GOT3 (cell line): ENCODE data around the gene MYH7.
"Not testable (repeated sequence)": the region's sequence is repeated elsewhere in the genome, so short reads cannot be mapped to it uniquely, and the experiment has no call there.

ENCODE experiments used
- DNase-seq: peaks from one replicate; lab custom pipeline; 2025; ENCODE audit warnings: mixed read lengths; lab: John Stamatoyannopoulos, UW

The MYH7 gene

DNA sequence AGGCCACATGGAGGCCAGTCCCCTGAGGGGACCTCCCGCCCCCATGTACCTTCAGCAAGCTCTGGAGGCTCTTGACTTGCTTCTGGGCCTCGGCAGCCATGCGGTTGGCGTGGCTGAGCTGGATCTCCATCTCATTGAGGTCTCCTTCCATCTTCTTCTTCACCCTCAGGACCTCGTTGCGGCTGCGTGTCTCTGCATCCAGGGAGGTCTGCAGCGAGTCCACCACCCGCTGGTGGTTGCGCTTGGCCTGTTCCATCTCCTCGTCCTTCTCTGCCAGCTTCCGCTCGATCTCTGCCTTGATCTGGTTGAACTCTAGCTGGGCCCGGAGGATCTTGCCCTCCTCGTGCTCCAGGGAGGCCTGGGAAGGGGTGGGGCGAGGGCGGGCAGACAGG is 49.2 kb downstream of the MYH7 start:
- not testable (repeated sequence) for DNase-seq

DNA sequence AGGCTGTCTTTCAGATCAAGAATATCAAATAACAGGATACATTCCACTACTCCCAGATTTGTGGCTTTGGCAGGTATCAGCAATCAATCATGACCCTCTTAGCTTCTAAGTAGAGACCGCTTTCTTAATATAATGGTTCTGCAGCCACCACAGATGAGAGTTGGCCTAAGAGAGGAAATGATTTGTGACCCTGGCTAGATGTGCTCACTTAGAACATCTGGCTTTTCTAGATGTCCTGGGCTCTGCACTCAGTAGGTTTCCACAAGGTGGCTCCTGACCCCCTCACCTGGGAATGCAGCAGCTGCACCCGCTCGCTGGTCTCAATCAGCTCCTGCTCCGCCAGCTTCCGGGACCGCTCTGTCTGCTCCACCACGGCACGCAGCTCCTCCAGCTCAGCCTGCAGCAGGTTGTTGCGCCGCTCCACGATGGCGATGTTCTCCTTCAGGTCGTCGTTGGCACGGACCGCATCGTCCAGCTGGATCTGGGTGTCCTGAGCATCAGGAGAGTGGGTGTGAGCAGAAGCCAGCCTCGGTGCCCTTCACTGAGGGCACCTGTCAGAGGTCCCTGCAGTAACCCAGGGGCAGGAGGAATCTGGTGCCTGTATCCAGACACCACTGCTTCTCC is 49.7 kb downstream of the MYH7 start:
- DNase-seq, result no peak

DNA sequence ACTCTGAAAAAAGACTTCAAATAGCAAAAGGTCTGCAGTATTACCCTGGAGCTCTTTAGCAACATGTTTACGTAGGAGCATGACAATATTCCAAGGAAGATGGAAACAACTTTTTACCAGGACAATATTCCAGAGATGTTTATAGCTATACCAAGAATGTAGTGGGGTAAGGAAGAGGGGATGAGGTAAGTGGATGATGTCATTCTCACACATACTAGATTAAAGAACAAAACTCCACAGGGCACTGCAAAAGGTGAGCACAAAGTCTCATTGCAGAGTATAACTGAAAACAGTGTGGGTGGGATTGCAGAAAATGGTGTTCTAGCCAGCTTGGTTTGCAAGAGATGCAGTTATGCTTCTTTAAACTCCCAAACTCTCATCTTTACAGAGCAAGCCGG is 50.2 kb downstream of the MYH7 start:
- DNase-seq, result no peak

DNA sequence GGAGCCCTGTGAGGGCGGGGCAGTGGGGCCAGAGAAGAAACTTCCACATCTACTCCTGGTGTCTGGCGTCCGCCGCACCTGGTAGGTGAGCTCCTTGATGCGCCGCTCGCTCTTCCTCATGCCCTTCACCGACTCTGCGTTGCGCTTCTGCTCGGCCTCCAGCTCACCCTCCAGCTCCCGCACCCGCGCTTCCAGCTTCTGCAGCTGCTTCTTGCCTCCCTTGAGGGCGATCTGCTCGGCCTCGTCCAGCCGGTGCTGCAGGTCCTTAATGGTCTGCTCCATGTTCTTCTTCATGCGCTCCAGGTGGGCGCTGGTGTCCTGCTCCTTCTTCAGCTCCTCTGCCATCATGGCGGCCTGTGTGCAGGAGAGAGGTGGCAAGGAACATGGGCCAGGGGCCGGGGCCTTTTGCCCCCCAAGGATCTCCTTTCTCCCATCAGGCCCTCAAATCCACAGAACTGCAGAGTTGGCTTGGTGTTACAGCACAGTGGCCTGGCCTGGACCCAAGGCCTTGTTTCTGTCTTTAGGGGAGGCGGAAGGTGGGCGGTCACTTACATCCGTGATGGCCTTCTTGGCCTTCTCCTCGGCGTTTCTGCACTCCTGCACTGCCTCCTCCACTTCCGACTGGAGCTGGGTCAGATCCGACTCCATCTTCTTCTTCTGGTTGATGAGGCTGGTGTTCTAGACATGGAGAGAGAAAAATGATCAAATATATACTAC is 50.9 kb downstream of the MYH7 start:
- DNase-seq, result no peak

DNA sequence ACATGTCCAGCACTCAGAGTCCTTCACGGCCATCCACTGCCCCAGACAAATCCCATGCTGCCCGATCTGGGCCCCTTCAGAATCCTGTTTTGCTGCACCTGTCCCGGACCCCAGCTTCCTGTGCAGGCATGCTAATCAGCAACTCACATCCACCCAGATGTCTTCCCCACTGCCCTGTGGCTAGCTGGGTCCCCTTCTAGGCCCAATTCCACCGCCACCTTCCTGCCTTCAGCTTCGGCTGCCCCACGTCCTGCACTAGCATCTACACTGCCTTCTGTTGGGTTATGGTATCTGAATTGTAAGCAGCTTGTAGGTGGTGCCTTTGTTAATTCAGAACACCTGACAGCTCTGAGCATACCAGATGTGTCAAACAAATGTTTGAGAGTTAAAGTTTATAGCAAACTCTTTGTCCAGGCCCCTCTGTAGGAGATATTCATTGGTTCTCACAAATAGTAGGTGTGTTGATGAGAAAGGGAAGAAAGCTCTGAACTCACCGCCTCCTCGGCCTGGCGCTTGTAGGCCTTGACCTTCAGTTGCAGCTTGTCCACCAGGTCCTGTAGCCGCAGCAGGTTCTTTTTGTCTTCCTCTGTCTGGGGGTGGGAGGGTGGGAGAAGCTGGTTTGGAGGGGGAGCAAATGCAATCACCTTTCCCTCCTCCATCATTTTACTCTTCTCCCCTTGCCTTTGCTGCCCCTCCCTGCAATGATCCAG is 52.6 kb downstream of the MYH7 start:
- no peak for DNase-seq

DNA sequence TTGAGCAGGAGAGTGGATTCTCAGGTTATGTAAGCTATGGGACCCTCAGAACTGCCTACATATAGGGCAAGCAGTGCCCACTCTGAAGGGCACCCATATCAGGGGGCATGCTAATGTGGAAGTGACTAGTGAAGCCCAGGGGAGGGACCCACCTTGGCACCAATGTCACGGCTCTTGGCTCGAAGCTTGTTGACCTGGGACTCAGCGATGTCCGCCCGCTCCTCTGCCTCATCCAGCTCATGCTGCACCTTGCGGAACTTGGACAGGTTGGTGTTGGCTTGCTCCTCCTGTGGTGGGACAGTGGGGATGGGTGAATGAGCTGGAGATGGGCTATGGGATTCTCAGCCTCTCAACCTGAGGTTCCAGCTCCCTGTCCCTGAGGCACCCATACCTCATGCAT is 53.2 kb downstream of the MYH7 start:
- DNase-seq, result no peak

DNA sequence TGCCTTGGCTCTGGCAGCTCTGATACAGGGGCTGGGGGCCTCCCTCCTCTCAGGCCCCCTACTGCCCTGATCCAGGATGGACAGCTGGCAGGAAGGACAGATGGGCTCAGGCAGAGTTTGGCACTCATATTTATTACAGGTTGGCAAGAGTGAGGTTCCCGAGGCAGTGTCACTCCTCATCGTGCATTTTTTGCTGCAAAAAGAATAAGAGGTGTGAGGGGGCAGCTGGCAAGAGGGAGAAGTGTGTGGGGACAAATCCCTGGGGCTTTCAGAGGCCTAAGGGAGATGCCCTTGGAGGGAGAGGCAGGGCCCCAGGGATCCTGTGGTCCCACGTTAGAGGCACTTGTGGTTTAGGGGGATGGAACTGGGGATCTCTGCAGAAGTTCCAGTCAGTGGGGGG is 53.6 kb downstream of the MYH7 start:
- DNase-seq, result no peak

DNA sequence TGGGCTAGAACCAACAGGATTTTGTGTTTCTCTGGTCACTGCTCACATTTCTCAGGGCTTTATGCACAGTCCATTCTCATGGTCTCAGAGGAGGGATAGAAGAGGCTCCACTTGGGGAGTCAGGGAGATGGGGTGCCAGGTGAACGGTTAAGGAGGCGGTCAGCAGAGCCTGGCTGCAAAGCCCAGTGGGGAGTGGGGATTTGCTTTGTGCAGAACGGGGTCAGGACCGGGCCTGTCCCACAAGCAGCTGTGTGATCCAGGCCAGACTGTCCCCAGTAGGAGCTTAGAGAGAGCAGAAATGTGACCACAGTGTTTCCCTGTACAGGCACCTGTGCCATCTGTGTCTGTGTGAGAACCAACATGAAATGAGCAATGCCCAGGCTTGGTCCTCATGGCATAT is 54.5 kb downstream of the MYH7 start:
- DNase-seq, result no peak

DNA sequence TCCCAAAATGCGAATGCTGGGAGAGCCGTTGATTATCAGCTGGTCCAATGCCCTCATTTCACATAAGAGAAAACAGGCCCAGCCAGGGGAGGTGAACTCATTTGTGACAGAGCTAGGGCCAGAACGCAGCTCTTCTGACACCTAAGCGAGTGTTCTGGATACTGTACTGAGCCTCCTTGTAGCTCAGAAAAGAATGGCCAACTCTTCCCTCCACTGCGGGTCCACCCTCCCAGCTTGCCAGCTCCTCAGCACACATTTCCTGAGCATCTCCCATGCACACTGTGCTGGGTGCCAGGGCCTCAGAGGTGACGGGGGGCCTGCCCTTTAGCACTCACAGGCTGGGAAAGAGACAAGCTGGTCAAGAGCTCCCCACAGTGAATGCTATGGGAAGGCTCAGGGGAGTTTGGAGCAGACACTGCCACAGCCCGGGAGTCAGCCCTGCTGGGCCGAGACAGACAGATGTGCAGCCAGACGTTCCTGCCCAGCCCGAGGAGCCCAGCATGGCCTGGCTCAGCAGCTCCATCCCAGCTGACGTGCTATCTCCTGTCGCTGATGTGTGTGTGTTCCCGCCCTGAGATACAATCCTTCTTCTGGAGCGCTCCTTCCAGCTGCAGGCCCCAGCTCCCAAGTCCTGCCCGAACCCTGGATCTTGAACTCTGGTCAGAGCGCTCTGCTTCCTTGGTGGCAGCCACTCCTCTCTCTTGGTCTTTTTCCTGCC is 55.1 kb downstream of the MYH7 start:
- no peak for DNase-seq

DNA sequence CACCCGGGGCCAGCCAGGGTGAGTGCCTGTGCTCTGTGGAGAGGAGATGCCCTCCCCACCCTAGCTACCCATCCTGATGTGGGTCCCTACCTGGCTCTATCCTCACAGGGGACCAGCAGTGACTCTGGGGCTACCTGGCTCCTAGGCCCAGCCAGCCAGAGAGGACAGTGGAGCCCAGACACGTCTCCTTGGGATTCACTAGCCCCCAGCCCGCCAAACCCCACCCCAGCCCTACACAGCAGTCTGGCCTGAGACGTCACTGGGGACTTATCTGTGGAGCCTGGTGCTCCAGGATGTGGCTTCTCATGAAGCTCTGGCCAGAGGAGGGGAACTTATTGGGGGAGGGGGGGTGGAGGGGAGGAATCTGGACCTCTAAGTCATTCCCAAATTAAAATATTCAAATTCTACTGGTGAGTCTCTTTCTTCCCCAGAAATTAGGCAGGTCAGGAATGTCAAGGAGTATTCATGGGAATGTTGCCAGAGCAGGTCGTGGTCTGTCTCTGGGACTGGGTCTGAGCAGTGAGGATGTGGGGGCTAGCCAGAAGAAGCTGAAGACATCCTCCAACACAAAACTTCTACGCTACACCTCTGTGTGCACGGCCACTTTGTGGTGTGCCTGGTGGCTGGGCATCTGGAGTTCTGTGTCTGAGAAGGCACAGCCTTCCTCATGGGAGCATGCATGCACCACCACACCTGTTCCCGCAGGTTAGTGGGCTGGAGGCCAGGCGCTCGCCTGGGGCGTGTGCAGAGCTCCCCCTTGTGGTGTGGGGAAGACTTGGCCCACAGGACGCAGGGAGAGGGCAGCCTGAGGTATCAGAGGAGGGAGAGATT is 55.9 kb downstream of the MYH7 start:
- no peak for DNase-seq

DNA sequence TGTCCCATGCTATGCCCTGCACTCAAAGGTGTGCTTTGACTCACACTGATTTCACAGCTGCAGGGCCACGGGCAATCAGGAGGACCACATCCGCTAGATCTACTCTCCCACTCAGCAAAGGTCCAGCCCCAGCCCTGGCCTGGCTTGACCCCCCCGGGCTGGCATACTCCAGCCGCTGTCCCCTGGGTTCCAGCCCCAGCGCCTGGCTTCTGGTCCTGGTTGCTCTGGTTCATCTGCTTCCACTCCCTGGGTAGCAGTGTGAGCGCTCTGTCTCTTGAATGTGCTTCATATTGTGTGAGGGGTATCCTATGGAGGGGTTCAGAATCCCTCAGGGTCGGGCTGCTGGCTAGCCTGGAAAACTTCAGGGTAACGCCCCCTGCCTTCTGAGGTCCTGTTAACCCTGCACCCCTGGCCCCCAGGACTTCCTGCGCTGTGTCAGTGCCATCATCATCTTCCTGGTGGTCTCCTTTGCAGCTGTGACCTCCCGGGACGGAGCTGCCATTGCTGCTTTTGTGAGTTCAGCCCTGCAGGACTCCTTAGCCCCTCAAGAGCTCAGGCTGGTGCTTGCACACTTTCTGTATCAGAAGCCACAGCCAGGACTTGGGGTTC is 56.7 kb downstream of the MYH7 start:
- DNase-seq, result no peak

DNA sequence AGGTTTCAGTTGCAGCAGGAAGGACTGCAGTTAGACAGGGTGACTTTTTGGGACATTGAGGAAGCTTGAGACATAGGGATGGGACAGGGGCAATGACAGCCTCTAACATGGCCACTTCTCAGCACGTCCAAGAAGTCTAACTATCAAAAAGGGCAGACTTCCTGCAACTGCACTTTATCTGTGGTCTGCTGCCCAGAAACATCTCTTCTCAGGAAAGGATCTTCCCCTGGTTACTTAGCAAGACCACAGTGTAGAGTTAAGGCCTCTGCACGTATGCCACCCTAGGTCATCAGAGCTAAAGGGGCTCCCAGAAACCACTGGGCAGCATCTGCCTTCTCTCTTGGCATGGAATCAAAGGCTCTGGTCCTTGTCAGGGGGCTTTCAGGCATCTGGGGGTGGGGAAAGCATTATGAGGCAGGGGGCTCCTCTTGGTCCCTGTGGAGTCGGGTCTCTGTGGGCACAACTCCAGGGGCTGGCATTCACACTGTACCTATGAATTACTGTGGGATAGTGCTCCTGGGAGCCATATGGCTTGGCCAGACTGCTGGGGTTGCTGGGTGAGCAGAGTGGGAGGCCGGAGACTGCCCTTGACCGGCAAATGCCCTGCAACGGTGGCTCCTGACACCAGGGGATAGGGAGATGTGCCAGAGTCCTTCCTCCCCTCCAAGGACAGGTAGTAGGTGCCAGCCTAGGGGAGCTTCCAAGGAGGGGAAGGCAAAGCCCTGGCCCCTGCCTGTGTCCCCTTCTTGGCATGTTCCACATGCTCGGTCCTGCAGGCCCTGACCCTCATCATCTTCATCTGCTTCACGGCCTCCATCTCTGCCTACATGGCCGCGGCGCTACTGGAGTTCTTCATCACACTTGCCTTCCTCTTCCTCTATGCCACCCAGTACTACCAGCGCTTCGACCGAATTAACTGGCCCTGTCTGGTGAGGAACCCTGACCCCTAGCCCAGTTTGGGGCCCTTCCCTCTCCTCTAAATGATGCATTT is 57.6 kb downstream of the MYH7 start:
- no peak for DNase-seq

DNA sequence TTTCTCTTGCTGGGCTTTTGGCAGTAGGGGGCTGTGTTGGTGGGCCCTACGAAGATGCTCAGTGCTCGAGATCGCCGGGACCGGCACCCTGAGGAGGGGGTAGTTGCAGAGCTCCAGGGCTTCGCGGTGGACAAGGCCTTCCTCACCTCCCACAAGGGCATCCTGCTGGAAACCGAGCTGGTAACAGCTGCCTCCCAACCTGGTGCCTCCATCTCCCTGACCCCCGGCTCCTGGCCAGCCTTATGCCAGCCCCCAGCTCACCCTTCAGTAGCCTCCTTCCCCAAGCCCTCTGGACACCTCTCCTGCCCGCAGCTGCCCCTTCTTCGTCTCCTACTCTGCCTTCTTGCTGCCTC is 58.3 kb downstream of the MYH7 start:
- DNase-seq, result no peak

DNA sequence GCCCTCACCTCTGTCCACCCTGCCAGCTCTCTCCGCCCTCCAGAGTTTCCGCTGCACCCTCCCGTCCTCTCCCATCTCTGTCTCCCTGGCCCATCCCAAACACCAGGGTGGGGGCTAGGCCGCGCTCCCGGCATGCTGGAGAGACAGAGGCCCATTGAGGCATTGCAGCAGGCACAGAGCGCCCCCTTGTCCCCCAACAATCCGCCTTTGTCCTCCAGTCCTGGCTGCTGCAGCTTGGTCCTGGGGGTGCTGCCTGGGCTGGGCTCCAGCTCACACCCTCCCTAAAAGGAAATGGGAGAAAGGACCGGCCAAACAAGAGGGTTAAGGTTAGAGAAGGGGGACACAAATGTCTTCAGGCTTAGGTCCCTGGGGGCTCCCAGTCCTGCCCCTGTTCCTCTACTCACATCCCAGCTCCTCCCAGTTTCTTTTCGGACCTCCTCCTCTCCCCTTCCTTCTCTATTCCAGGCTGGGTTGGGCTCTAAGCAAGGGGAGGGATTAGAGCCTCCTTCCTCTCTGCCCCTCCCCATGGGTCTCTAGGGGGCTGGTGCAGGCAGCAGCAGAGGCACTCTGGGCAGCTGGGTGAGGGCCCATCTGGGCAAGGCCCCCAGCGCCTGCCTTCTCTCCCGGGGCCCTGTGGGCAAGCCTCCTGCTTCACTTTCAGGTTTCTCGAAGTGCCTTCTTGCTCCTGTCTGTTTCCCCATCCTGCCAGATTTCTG is 58.8 kb downstream of the MYH7 start, which contains the start of gene CMTM5:
Gene CMTM5, plus strand, starts transcription at position 565 of the 716 bp plus-strand sequence. CDS start 206 bp downstream, outside the sequence.
- DNase-seq, result no peak

DNA sequence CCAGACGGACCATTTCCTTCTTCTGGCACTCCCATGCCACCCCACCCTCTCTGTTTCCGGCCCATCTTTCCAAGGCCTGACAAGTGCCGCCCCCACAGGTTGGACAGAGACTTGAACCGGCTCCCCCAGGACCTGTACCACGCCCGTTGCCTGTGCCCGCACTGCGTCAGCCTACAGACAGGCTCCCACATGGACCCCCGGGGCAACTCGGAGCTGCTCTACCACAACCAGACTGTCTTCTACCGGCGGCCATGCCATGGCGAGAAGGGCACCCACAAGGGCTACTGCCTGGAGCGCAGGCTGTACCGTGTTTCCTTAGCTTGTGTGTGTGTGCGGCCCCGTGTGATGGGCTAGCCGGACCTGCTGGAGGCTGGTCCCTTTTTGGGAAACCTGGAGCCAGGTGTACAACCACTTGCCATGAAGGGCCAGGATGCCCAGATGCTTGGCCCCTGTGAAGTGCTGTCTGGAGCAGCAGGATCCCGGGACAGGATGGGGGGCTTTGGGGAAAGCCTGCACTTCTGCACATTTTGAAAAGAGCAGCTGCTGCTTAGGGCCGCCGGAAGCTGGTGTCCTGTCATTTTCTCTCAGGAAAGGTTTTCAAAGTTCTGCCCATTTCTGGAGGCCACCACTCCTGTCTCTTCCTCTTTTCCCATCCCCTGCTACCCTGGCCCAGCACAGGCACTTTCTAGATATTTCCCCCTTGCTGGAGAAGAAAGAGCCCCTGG is 59.8 kb downstream of the MYH7 start:
- DNase-seq, result no peak

DNA sequence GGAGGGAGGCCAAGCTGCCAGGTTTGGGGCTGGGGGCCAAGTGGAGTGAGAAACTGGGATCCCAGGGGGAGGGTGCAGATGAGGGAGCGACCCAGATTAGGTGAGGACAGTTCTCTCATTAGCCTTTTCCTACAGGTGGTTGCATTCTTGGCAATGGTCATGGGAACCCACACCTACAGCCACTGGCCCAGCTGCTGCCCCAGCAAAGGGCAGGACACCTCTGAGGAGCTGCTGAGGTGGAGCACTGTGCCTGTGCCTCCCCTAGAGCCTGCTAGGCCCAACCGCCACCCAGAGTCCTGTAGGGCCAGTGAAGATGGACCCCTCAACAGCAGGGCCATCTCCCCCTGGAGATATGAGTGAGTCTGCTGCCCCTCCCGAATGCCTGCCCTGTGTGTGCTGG is 62.4 kb downstream of the MYH7 start:
- no peak for DNase-seq

DNA sequence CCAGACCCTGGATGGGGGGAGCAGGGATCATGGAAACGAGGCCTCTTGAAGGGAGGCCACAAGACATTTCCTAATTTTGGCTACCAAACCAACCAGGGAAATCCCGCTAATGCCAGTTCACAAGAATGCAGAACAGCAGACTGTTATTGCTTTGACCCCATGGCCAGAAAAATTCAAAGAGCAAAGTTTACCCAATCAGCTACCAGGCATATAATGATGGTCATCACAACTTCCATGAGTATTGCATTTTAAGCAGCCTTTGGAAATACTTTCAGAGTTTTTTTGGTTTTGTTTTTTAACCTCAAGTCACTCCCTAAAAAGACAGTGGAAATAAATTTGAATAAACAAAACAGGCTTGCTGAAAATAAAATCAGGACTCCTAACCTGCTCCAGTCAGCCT is 63.0 kb downstream of the MYH7 start, which contains the start of gene IL25:
Gene IL25, plus strand, starts transcription at position 301 of the 400 bp plus-strand sequence.
- DNase-seq, result no peak

DNA sequence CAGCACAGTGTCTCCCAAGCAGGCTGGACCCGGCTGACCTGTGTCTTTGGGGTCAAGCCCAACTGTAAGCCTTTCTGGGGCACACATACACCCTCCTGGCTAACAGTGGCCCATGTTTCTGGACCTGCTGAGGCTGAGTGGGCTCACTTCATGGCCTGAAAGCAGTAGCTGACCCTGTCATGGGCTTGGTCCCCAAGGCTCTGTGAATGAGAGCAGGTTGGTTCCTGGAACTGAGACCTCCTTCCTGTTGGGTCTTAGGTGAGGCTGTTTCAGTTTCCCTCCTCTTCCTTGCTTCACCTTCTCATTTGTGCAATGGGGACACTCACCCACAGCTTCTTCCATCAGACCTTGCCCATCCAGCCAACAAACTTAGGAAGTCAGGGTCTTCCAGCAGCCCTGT is 63.6 kb downstream of the MYH7 start:
- no peak for DNase-seq

DNA sequence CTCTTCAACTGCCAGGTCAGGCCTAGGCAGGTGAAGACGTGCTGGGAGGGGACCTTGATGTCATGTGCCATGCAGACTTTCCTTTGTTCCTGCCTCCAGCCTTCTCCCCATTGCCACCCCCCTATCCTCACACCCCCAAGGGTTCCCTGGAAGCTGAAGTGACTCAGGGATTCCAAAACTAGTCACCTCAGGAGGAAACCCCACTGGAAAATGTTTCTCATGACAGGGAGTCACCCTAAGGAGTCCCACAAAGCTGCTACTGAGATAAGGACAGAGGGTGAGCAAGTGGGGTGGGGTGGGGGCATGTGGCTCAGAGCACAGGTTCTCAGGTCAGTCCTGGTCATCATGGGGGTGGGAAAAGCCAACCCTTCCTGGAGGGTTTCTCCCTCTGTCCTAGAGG is 65.2 kb downstream of the MYH7 start:
- DNase-seq, result no peak
